ENCODE data around the gene GLYR1.

Gene GLYR1

GRCh38 chr16:4846901-4847773, at the start of gene GLYR1, which contains the start of gene UBN1 (continued):
- 0 out of 2 replicates have a peak, but pooled peaks have one; percentile 23 for TF ChIP-seq PBX3 (CRISPR knock-in tag; IDR thresholded peaks at IDR 0.05)
- no peak for TF ChIP-seq ZNF140 (tag by site-specific recombination; IDR thresholded peaks at IDR 0.05)
- TF ChIP-seq ZNF341 (tag by site-specific recombination; IDR thresholded peaks at IDR 0.05; ENCODE audit: low read depth), result peak; percentile 56; the same call in 1 of the 2 replicates
- no peak for TF ChIP-seq SALL2 (tag by site-specific recombination; IDR thresholded peaks at IDR 0.05; ENCODE audit: borderline replicate concordance)
- TF ChIP-seq ZNF76 (tag by site-specific recombination; IDR thresholded peaks at IDR 0.05; ENCODE audit: borderline replicate concordance, low read depth), result peak; percentile 95
- TF ChIP-seq ZNF335 (tag by site-specific recombination; conservative IDR thresholded peaks at IDR 0.05), result peak; percentile 92
- TF ChIP-seq YY1 (tag by site-specific recombination; IDR thresholded peaks at IDR 0.05), result peak; percentile 90
- peak; percentile 62; the same call in 1 of the 2 replicates for TF ChIP-seq ZNF843 (tag by site-specific recombination; IDR thresholded peaks at IDR 0.05)
- TF ChIP-seq ZBTB48 (tag by site-specific recombination; IDR thresholded peaks at IDR 0.05), result 0 out of 2 replicates have a peak, but pooled peaks have one; percentile 20
- peak; percentile 12; the same call in 1 of the 2 replicates for TF ChIP-seq ZBTB8A (tag by site-specific recombination; IDR thresholded peaks at IDR 0.05)
- TF ChIP-seq ZBTB1 (tag by site-specific recombination; IDR thresholded peaks at IDR 0.05), result no peak
- TF ChIP-seq ZNF629 (tag by site-specific recombination; IDR thresholded peaks at IDR 0.05), result peak; percentile 89
- peak; percentile 48; the same call in 1 of the 2 replicates for TF ChIP-seq ZNF2 (tag by site-specific recombination; IDR thresholded peaks at IDR 0.05)
- TF ChIP-seq HIC1 (tag by site-specific recombination; IDR thresholded peaks at IDR 0.05), result peak; percentile 51; the same call in 1 of the 2 replicates
- peak; percentile 67 for TF ChIP-seq ZBTB17 (tag by site-specific recombination; IDR thresholded peaks at IDR 0.05)
- TF ChIP-seq ZFHX2 (tag by site-specific recombination; conservative IDR thresholded peaks at IDR 0.05), result peak; percentile 74
- TF ChIP-seq ZNF580 (tag by site-specific recombination; IDR thresholded peaks at IDR 0.05), result peak; percentile 38; the same call in 1 of the 2 replicates
- no peak for TF ChIP-seq PRDM6 (tag by site-specific recombination; IDR thresholded peaks at IDR 0.05)
- TF ChIP-seq ZBTB11 (tag by site-specific recombination; conservative IDR thresholded peaks at IDR 0.05; ENCODE audit: low read depth), result peak; percentile 34; the same call in 1 of the 2 replicates
- 0 out of 2 replicates have a peak, but pooled peaks have one; percentile 74 for TF ChIP-seq ZFP37 (tag by site-specific recombination; IDR thresholded peaks at IDR 0.05)
- TF ChIP-seq ZBTB21 (tag by site-specific recombination; IDR thresholded peaks at IDR 0.05), result peak; percentile 77
- TF ChIP-seq INSM2 (tag by site-specific recombination; IDR thresholded peaks at IDR 0.05), result no peak
- TF ChIP-seq KLF17 (tag by site-specific recombination; IDR thresholded peaks at IDR 0.05), result peak; percentile 65
- peak; percentile 67 for TF ChIP-seq SP3 (tag by site-specific recombination; IDR thresholded peaks at IDR 0.05)
- TF ChIP-seq ZNF704 (tag by site-specific recombination; IDR thresholded peaks at IDR 0.05), result peak; percentile 40; the same call in 1 of the 2 replicates
